SK-N-SH (cell line): ENCODE data around the gene CCDC121. TPM values are rescaled to one million over a fixed set of nuclear protein-coding genes. Genes with fewer than 3 reads are reported as not detected.
A peak's percentile ranks its signal among the peaks of the same experiment; 100 is the strongest.

Experiments used
- CTCF ChIA-PET: fragments of 300-600, 350-600 bp; formaldehyde crosslinking; extraction: SDS; loops from one replicate; lab custom pipeline; 2021; lab: Yijun Ruan, JAX
- POLR2A ChIA-PET: fragments of 350-600 bp; sonication (Branson Sonifier 250); formaldehyde crosslinking; extraction: SDS; loops from one replicate; lab custom pipeline; 2020; ENCODE audit warnings: antibody characterized with exemption, inconsistent platforms; lab: Yijun Ruan, JAX
- DNase-seq: peaks from one replicate; pipeline ENCODE4 v3.0.0; 2012
- H2AFZ ChIP-seq: fragments of 200-600 bp; sonication (generic); 2 replicates; pipeline ENCODE4 v1.8.1; 2016; ENCODE audit warnings: antibody characterized with exemption, mild to moderate bottlenecking, low read depth
- H3F3A ChIP-seq: fragments of 200-600 bp; sonication (generic); replicated peaks from 2 replicates; pipeline ENCODE3; 2016; ENCODE audit warnings: antibody characterized with exemption, mild to moderate bottlenecking; ENCODE audit not compliant: insufficient read depth
- H3K27ac ChIP-seq, 2 experiments: fragments of 200-500 bp in 1 of 2; fragments of 200-600 bp in 1 of 2; sonication (Bioruptor generic) in 1 of 2; sonication (generic), shearing (Covaris generic) in 1 of 2; 2 replicates each; pipeline versions ENCODE4 v1.5.1 to v1.6.1; 2014 to 2016; ENCODE audit warnings: low read depth in 2 of 2, inconsistent platforms in 1 of 2, low read length in 1 of 2, mild to moderate bottlenecking in 1 of 2, mixed read lengths in 1 of 2
- H3K27me3 ChIP-seq: fragments of 200-600 bp; sonication (generic), shearing (Covaris generic); 2 replicates; pipeline ENCODE4 v1.6.1; 2016; ENCODE audit warnings: mixed run types; ENCODE audit not compliant: insufficient read depth
- H3K36me3 ChIP-seq, 2 experiments: fragments of 200-500 bp in 1 of 2; fragments of 200-600 bp in 1 of 2; sonication (Bioruptor generic) in 1 of 2; sonication (generic) in 1 of 2; replicated peaks in 1 of 2; 2 replicates each; pipeline versions ENCODE3 to v1.5.1; 2014 to 2016; ENCODE audit warnings: low read length in 1 of 2, mild to moderate bottlenecking in 1 of 2; ENCODE audit not compliant: insufficient read depth in 2 of 2, control insufficient read depth in 1 of 2
- H3K4me1 ChIP-seq, 2 experiments: fragments of 200-500 bp in 1 of 2; fragments of 200-600 bp in 1 of 2; sonication (Bioruptor generic) in 1 of 2; sonication (generic), shearing (Covaris generic) in 1 of 2; 2 replicates each; pipeline versions ENCODE4 v1.5.1 to v1.6.1; 2014 to 2016; ENCODE audit warnings: low read depth in 1 of 2, low read length in 1 of 2, mixed run types in 1 of 2; ENCODE audit not compliant: insufficient read depth in 2 of 2, control insufficient read depth in 1 of 2
- H3K4me2 ChIP-seq: fragments of 200-600 bp; sonication (generic), shearing (Covaris generic); 2 replicates; pipeline ENCODE4 v1.6.1; 2017; ENCODE audit warnings: mixed run types
- H3K4me3 ChIP-seq, 2 experiments: fragments of 200-500 bp in 1 of 2; fragments of 200-600 bp in 1 of 2; sonication (Bioruptor generic) in 1 of 2; sonication (generic), shearing (Covaris generic) in 1 of 2; 2 replicates each; pipeline versions ENCODE4 v1.5.1 to v1.8.1; 2014 to 2016; ENCODE audit warnings: low read depth in 2 of 2, inconsistent platforms in 1 of 2, low read length in 1 of 2, mild to moderate bottlenecking in 1 of 2, mixed read lengths in 1 of 2, moderate library complexity in 1 of 2
- H3K79me2 ChIP-seq: fragments of 200-600 bp; sonication (generic); 2 replicates; pipeline ENCODE4 v1.8.1; 2017; ENCODE audit warnings: mild to moderate bottlenecking; ENCODE audit not compliant: insufficient read depth
- H3K9ac ChIP-seq: fragments of 200-600 bp; sonication (generic); 2 replicates; pipeline ENCODE4 v1.6.1; 2017; ENCODE audit warnings: mixed run types
- H3K9me2 ChIP-seq: fragments of 200-600 bp; sonication (generic); 2 replicates; pipeline ENCODE4 v1.6.1; 2017; ENCODE audit warnings: mixed run types
- H3K9me3 ChIP-seq: fragments of 200-600 bp; sonication (generic); 2 replicates; pipeline ENCODE4 v1.6.1; 2017; ENCODE audit warnings: mixed run types, mild to moderate bottlenecking, moderate library complexity
- H4K20me1 ChIP-seq: fragments of 200-600 bp; sonication (generic); 2 replicates; pipeline ENCODE4 v1.6.1; 2017; ENCODE audit warnings: mild to moderate bottlenecking, mixed run types; ENCODE audit not compliant: insufficient read depth
- CHD2 ChIP-seq: fragments of 150-350 bp; IDR thresholded peaks from 2 replicates; pipeline ENCODE4 v1.6.1; 2018; ENCODE audit warnings: low read length; ENCODE audit not compliant: partially characterized antibody
- ELF1 ChIP-seq: IDR thresholded peaks from 2 replicates; pipeline ENCODE4 v1.4.0; 2012
- EP300 ChIP-seq, 2 experiments: IDR thresholded peaks; 2 replicates each; pipeline versions ENCODE4 v1.4.0 to v1.6.1; 2012; ENCODE audit warnings: borderline replicate concordance in 1 of 2, low read depth in 1 of 2, low read length in 1 of 2
- EZH2phosphoT487 ChIP-seq: fragments of 200-600 bp; sonication (generic); IDR thresholded peaks from 2 replicates; pipeline ENCODE4 v1.6.1; 2017; ENCODE audit warnings: low read depth, mixed run types, mild to moderate bottlenecking, antibody characterized with exemption, moderate library complexity, borderline replicate concordance
- FOSL2 ChIP-seq: IDR thresholded peaks from 2 replicates; pipeline ENCODE4 v1.4.0; 2012; ENCODE audit warnings: low read depth, mild to moderate bottlenecking, moderate library complexity, borderline replicate concordance
- GABPA ChIP-seq: IDR thresholded peaks from 2 replicates; pipeline ENCODE4 v1.4.0; 2012; ENCODE audit warnings: low read depth, mild to moderate bottlenecking
- GATA2 ChIP-seq: sonication (generic); formaldehyde crosslinking; IDR thresholded peaks from 2 replicates; pipeline ENCODE4 v1.5.0; 2020; ENCODE audit warnings: mild to moderate bottlenecking, missing genetic modification reagents
- IRF3 ChIP-seq: fragments of 150-350 bp; IDR thresholded peaks from 2 replicates; pipeline ENCODE4 v1.6.1; 2016; ENCODE audit warnings: mild to moderate bottlenecking, low read depth, low read length
- JUND ChIP-seq: IDR thresholded peaks from 2 replicates; pipeline ENCODE4 v1.4.0; 2012
- MEF2A ChIP-seq: IDR thresholded peaks from 2 replicates; pipeline ENCODE4 v1.4.0; 2012; ENCODE audit warnings: low read depth, borderline replicate concordance
- NFIC ChIP-seq: IDR thresholded peaks from 2 replicates; pipeline ENCODE4 v1.4.0; 2012; ENCODE audit warnings: borderline replicate concordance
- NRF1 ChIP-seq: IDR thresholded peaks from 2 replicates; pipeline ENCODE4 v1.6.1; 2012; ENCODE audit warnings: low read depth, mild to moderate bottlenecking, low read length
- POLR2AphosphoS5 ChIP-seq: IDR thresholded peaks from 2 replicates; pipeline ENCODE4 v1.6.1; 2012; ENCODE audit warnings: low read depth, low read length
- RAD21 ChIP-seq: IDR thresholded peaks from 2 replicates; pipeline ENCODE4 v1.6.1; 2012; ENCODE audit warnings: mild to moderate bottlenecking, low read length
- RCOR1 ChIP-seq: fragments of 150-350 bp; IDR thresholded peaks from 2 replicates; pipeline ENCODE4 v1.6.1; 2017; ENCODE audit warnings: antibody characterized with exemption, low read length
- RFX5 ChIP-seq: IDR thresholded peaks from 2 replicates; pipeline ENCODE4 v1.6.1; 2012; ENCODE audit warnings: mild to moderate bottlenecking, improper control_type of control experiment, low read length
- RXRA ChIP-seq: IDR thresholded peaks from 2 replicates; pipeline ENCODE4 v1.4.0; 2012; ENCODE audit warnings: low read depth, mild to moderate bottlenecking, borderline replicate concordance
- SIN3A ChIP-seq: IDR thresholded peaks from 2 replicates; pipeline ENCODE4 v1.6.1; 2012; ENCODE audit warnings: low read depth, mild to moderate bottlenecking, low read length, moderate library complexity, borderline replicate concordance
- SMC3 ChIP-seq: IDR thresholded peaks from 2 replicates; pipeline ENCODE4 v1.6.1; 2012; ENCODE audit warnings: low read depth, low read length, improper control_type of control experiment
- TCF12 ChIP-seq: IDR thresholded peaks from 2 replicates; pipeline ENCODE4 v1.4.0; 2012
- TEAD4 ChIP-seq: IDR thresholded peaks from 2 replicates; pipeline ENCODE4 v1.4.0; 2012; ENCODE audit warnings: mild to moderate bottlenecking, borderline replicate concordance; ENCODE audit not compliant: insufficient read depth
- USF1 ChIP-seq: IDR thresholded peaks from 2 replicates; pipeline ENCODE4 v1.4.0; 2012; ENCODE audit warnings: low read depth, borderline replicate concordance
- YY1 ChIP-seq: IDR thresholded peaks from 2 replicates; pipeline ENCODE4 v1.4.0; 2012; ENCODE audit warnings: low read depth, mild to moderate bottlenecking
- ZBTB33 ChIP-seq: IDR thresholded peaks from 2 replicates; pipeline ENCODE4 v1.4.0; 2012; ENCODE audit warnings: low read depth, borderline replicate concordance
- WGBS: methylation state at CpG from one replicate; pipeline ENCODE4 v1.1.6; 2017; ENCODE audit warnings: low lambda C conversion rate; 5-methylcytosine and 5-hydroxymethylcytosine counted together
- polyA plus RNA-seq, 3 experiments: library from polyadenylated mRNA; depleted of rRNA; stranded (reverse); fragments of >200 nt; gene quantifications; 2 replicates each; pipeline ENCODE4 v1.2.3, GENCODE V29; 2012

CCDC121 gene
- polyA plus RNA-seq, 1 of the 3 experiments (the other 2 are of a cell fraction): 2.3 TPM

GRCh38 chr2:27613985-27614384 is 14.8 kb downstream of the CCDC121 start:
- Histone ChIP-seq H3F3A (no peaks in the 10 kb centered on the region), H3K4me3 (no peak overlapping the region), H3K4me2 (no peak overlapping the region), H3K79me2 (peaks cover 42% of the 10 kb centered on the region), H3K9me3 (no peaks in the 10 kb centered on the region), H3K9me2 (no peaks in the 10 kb centered on the region), H2AFZ (no peak overlapping the region), H4K20me1 (no peaks in the 10 kb centered on the region), H3K27me3 (no peaks in the 10 kb centered on the region), H3K9ac (no peak overlapping the region), H3K27ac (no peak overlapping the region), H3K36me3 (peaks cover 65 to 79% of the 10 kb centered on the region in 2 experiments), H3K4me1 (no peaks in the 10 kb centered on the region)
- no peak for DNase-seq
- POLR2A ChIA-PET: interaction anchor here (1.1 kb wide), 1 partner anchor 31 kb away, joined by 5 read pairs; the partner anchor contains the start of gene ZNF512
- 94% methylated on average over 2 of the region's 2 CpGs for WGBS
- TF ChIP-seq JUND (no peak), NFIC (no peak), CHD2 (no peak), YY1 (no peak), IRF3 (no peak), EZH2phosphoT487 (no peak), RCOR1 (no peak), SIN3A (no peak), RFX5 (no peak), TEAD4 (no peak), ELF1 (no peak), GABPA (no peak), POLR2AphosphoS5 (no peak)
- CTCF ChIA-PET: no interaction called here

GRCh38 chr2:27606611-27607010 is 22.2 kb downstream of the CCDC121 start:
- CTCF ChIA-PET: no interaction called here

More at GRCh38 chr2:27606611-27607010, 22.2 kb downstream of the CCDC121 start:
- H3K27me3 ChIP-seq: no peaks in the 10 kb centered on the region
- no peaks in the 10 kb centered on the region for H3K9me3 ChIP-seq
- POLR2A ChIA-PET: no interaction called here
- H3F3A ChIP-seq: peaks cover 10% of the 10 kb centered on the region
- no peaks in the 10 kb centered on the region for H4K20me1 ChIP-seq
- H3K4me2 ChIP-seq: no peak overlapping the region
- H3K79me2 ChIP-seq: peaks cover 51% of the 10 kb centered on the region; the same call in 1 of the 2 replicates
- no peaks in the 10 kb centered on the region for H3K4me1 ChIP-seq
- 97% methylated on average over 2 of the region's 2 CpGs for WGBS
- peak overlapping the region in 1 of 2 experiments; percentile 38; a peak in 1 of 4 replicates for H3K27ac ChIP-seq
- no peak for DNase-seq
- no peaks in the 10 kb centered on the region for H3K9me2 ChIP-seq
- no peak overlapping the region for H3K9ac ChIP-seq
- no peak for TF ChIP-seq EP300 (IDR thresholded peaks at IDR 0.05; ENCODE audit: borderline replicate concordance in 1 of 2, low read depth in 1 of 2, low read length in 1 of 2)
- TF ChIP-seq GATA2 (CRISPR knock-in tag): no peak
- no peak for TF ChIP-seq MEF2A
- TF ChIP-seq RAD21: no peak
- no peak for TF ChIP-seq ELF1
- TF ChIP-seq SMC3: no peak
- no peak for TF ChIP-seq RCOR1
- no peak for TF ChIP-seq USF1
- TF ChIP-seq TCF12: no peak
- no peak for TF ChIP-seq NRF1
- no peak for TF ChIP-seq ZBTB33
- TF ChIP-seq RXRA: no peak
- TF ChIP-seq FOSL2: no peak
- no peak for TF ChIP-seq TEAD4
- no peak for TF ChIP-seq RFX5
- TF ChIP-seq YY1: no peak
- peaks cover 45 to 74% of the 10 kb centered on the region in 2 experiments for H3K36me3 ChIP-seq
- no peak overlapping the region for H2AFZ ChIP-seq
- H3K4me3 ChIP-seq: no peak overlapping the region
